ENCODE measurements around the gene ARMS2.

The ARMS2 gene

DNA sequence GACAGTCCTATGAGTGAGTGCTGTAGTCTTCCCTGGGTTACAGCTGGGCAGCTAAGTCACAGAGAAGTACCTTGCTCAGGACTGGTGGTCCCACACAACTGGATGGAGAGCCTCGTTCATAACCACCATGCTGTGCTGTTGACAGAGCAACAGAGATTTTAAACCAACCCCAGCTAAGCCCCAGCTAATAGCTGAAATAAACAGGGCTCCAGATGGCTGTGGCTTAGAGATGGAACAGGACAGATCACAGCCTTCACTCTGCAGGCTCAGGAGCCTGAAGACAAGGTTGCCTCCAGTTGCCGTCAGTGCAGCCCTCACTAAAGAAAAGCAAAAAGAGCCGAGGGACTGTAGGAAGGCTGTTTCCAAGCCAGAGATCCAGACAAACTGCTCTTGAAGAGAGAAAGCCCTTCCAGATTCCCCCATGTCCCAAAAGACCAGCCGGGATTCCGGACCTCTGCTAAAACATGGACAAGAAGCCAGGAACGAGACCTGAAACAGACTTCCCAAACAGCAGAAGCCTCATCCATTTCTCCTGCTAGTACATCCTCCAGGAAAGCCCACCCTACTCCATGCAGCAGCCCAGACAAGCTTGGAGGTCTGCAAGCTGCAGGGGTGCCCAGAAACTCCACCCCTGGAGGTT is 11.1 kb downstream of the ARMS2 start:
- no peak for TF ChIP-seq FOXP2 (optimal IDR thresholded peaks at IDR 0.05; ENCODE audit: borderline replicate concordance, extremely low read depth, extremely low read length, insufficient read depth)
- TF ChIP-seq, protein P1, sequence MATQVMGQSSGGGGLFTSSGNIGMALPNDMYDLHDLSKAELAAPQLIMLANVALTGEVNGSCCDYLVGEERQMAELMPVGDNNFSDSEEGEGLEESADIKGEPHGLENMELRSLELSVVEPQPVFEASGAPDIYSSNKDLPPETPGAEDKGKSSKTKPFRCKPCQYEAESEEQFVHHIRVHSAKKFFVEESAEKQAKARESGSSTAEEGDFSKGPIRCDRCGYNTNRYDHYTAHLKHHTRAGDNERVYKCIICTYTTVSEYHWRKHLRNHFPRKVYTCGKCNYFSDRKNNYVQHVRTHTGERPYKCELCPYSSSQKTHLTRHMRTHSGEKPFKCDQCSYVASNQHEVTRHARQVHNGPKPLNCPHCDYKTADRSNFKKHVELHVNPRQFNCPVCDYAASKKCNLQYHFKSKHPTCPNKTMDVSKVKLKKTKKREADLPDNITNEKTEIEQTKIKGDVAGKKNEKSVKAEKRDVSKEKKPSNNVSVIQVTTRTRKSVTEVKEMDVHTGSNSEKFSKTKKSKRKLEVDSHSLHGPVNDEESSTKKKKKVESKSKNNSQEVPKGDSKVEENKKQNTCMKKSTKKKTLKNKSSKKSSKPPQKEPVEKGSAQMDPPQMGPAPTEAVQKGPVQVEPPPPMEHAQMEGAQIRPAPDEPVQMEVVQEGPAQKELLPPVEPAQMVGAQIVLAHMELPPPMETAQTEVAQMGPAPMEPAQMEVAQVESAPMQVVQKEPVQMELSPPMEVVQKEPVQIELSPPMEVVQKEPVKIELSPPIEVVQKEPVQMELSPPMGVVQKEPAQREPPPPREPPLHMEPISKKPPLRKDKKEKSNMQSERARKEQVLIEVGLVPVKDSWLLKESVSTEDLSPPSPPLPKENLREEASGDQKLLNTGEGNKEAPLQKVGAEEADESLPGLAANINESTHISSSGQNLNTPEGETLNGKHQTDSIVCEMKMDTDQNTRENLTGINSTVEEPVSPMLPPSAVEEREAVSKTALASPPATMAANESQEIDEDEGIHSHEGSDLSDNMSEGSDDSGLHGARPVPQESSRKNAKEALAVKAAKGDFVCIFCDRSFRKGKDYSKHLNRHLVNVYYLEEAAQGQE (IDR thresholded peaks at IDR 0.05; ENCODE audit: insufficient read depth in 1 of 2, low read depth in 2 of 2, low read length in 2 of 2): no peak
- TF ChIP-seq TAF1 (IDR thresholded peaks at IDR 0.05; ENCODE audit: borderline replicate concordance, insufficient read depth, low read length): no peak
- no peak for TF ChIP-seq POLR2AphosphoS5 (IDR thresholded peaks at IDR 0.05; ENCODE audit: low read depth, low read length)
- no peak for TF ChIP-seq SIN3A (IDR thresholded peaks at IDR 0.05; ENCODE audit: borderline replicate concordance, insufficient read depth, low read length)

DNA sequence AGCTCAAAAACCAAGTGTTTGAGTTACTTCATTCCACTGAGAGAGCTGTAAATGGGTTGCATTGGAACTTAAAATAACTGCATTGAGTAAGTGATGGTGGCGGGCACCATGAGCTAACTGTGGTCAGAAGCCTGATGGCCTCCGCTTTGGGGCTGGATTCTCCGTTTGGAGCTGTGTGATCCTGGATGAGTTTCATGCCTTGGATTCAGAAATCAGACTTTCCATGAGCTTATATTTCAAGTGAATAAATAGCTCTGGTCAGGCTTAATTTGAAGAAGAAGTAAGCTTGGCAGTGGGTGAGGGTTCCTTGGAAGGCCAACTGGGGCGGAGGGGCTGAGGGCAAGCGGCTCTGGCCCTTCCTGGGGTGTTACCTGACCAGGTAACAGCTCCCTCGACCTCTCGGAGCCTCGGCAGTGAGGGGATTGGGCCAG is 12.5 kb downstream of the ARMS2 start:
- TF ChIP-seq, protein P1 (IDR thresholded peaks at IDR 0.05; ENCODE audit: insufficient read depth in 1 of 2, low read depth in 2 of 2, low read length in 2 of 2): no peak
- TF ChIP-seq TAF1 (IDR thresholded peaks at IDR 0.05; ENCODE audit: borderline replicate concordance, insufficient read depth, low read length): no peak
- TF ChIP-seq POLR2AphosphoS5 (IDR thresholded peaks at IDR 0.05; ENCODE audit: low read depth, low read length): no peak
- no peak for TF ChIP-seq FOXP2 (optimal IDR thresholded peaks at IDR 0.05; ENCODE audit: borderline replicate concordance, extremely low read depth, extremely low read length, insufficient read depth)
- no peak for TF ChIP-seq SIN3A (IDR thresholded peaks at IDR 0.05; ENCODE audit: borderline replicate concordance, insufficient read depth, low read length)

DNA sequence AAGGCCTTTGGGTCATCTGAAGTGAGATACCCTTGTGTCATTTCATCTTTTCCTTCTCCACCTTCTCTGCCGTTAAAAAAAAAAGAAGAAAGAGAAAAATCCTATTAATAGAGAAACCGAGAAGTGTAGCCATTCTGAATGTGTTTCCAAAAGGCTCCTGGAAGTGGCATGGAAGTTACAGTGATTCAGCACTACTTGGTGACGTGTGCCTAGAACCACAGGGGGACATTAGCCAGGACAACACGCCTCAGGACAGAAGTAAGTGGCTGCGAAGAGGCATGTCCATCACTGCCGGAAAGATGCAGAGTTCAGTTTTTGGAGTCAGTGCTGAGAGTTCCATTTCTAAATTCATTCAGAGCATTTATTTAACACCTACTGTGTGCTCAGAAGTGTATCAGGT is 13.2 kb downstream of the ARMS2 start:
- no peak for TF ChIP-seq POLR2AphosphoS5 (IDR thresholded peaks at IDR 0.05; ENCODE audit: low read depth, low read length)

DNA sequence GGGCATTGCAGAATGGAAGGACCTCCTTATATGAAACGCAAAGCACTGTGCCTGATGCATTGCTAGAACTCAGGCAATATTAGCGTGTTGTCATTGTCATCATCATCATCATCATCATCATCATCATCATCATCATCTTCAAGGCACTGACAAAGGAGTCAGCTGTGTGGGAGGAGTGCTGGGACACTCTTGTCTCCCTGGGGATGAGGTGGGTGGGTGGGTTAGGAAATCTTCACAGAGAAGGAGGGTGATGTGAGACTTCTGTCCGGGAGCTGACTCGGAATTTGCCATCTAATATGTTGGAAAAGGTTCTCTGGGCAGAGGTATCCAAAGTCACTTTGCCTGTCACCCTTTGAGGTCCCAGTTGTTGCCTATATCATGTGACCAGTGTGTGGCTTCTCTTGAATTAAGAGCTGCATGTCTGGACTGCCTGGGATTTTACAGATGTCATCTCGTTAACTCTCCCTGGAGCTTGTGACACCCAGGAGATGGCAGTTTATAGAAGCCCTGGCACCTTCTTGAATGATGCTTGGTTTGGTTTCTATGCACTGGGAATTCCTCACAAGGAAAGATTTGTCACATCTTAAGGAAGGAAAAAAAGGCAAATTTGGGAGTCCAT is 14.0 kb downstream of the ARMS2 start:
- TF ChIP-seq TAF1 (IDR thresholded peaks at IDR 0.05; ENCODE audit: borderline replicate concordance, insufficient read depth, low read length): no peak
- no peak for TF ChIP-seq FOXP2 (optimal IDR thresholded peaks at IDR 0.05; ENCODE audit: borderline replicate concordance, extremely low read depth, extremely low read length, insufficient read depth)
- TF ChIP-seq, protein P1 (IDR thresholded peaks at IDR 0.05; ENCODE audit: insufficient read depth in 1 of 2, low read depth in 2 of 2, low read length in 2 of 2): no peak
- no peak for TF ChIP-seq SIN3A (IDR thresholded peaks at IDR 0.05; ENCODE audit: borderline replicate concordance, insufficient read depth, low read length)
- no peak for TF ChIP-seq POLR2AphosphoS5 (IDR thresholded peaks at IDR 0.05; ENCODE audit: low read depth, low read length)

DNA sequence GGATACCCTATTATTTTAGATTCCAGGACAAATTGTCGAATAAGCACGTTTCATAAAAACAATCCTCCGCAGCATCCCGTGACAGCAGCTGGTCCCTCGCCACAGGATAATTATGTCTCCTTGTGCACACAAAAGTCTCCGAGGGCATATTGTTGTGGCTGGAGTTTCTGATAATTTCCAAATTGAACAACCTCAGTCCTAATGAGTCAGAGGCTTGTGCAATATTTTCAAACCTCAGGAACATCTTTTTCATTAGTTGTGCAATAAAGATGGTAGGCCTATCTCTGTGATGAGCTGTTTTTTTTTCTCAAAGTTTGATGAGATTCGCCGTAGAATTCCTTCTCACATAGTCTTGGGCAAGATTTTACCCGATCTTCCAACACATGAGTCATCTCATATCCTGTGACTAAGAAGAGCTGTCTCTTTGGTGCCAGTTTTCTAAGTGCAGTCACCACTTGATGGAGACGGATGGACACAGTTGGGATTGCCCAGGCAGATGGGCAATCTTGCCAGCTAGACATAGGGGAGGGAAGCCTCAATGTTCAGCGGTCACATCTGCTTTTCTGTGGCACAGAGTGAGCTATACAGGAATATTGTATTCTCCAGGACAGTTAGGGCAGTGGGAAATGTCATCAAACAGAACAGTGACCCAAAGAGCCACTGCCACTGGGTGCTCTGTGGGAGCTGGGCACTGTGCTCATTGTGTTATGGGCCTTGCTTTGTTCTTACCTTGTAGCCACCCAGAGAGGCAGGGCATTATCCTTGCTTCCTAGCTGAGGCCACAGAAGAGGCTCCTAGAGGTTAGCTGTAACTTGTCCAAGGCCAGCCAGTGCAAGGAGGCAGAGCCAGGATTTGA is 14.7 kb downstream of the ARMS2 start:
- TF ChIP-seq TAF1 (IDR thresholded peaks at IDR 0.05; ENCODE audit: borderline replicate concordance, insufficient read depth, low read length): no peak
- TF ChIP-seq SIN3A (IDR thresholded peaks at IDR 0.05; ENCODE audit: borderline replicate concordance, insufficient read depth, low read length): no peak; the same call in 1 of the 2 replicates
- TF ChIP-seq, protein P1 (IDR thresholded peaks at IDR 0.05; ENCODE audit: insufficient read depth in 1 of 2, low read depth in 2 of 2, low read length in 2 of 2): no peak

Measured in PFSK-1 (cell line).